Activated B cell treated with CpG ODN at 0.5 μM for 24 hours (primary cell): ENCODE data around the gene MLLT1. TPM values are rescaled to one million over a fixed set of nuclear protein-coding genes. Genes with fewer than 3 reads are reported as not detected.

ENCODE experiments used
- ATAC-seq: fragments of 200-7000 bp; cut with Tn5 transposase; one replicate; pipeline ENCODE4 v1.10.0; 2021; ENCODE audit warnings: low read depth, mild to moderate bottlenecking, moderate library complexity
- CTCF ChIA-PET: fragments of 350-600 bp; sonication (Branson Sonifier 250); formaldehyde crosslinking; loops from one replicate; lab custom pipeline; 2021; ENCODE audit warnings: antibody characterized with exemption; lab: Charles Lee
- POLR2A ChIA-PET: fragments of 350-600 bp; sonication (Branson Sonifier 250); formaldehyde crosslinking; loops from one replicate; lab custom pipeline; 2021; ENCODE audit warnings: antibody characterized with exemption; lab: Charles Lee
- DNase-seq: peaks from one replicate; pipeline ENCODE4 v3.0.0; 2022
- H3K27ac Mint-ChIP-seq: one replicate; pipeline ENCODE4 v1.8.0; 2020; ENCODE audit warnings: mixed read lengths
- H3K27me3 Mint-ChIP-seq: one replicate; pipeline ENCODE4 v1.8.0; 2021; ENCODE audit warnings: mixed read lengths
- H3K36me3 Mint-ChIP-seq: one replicate; pipeline ENCODE4 v1.8.0; 2021; ENCODE audit warnings: low read depth, mixed read lengths
- H3K4me1 Mint-ChIP-seq: one replicate; pipeline ENCODE4 v1.8.0; 2021; ENCODE audit warnings: mixed read lengths
- H3K4me3 Mint-ChIP-seq: one replicate; pipeline ENCODE4 v1.8.0; 2020; ENCODE audit warnings: mild to moderate bottlenecking, mixed read lengths
- H3K9me3 Mint-ChIP-seq: one replicate; pipeline ENCODE4 v1.8.0; 2020; ENCODE audit warnings: mixed read lengths
- CTCF ChIP-seq: fragments of 200-600 bp; IDR thresholded peaks from one replicate; pipeline ENCODE4 v1.8.0; 2022; ENCODE audit warnings: antibody characterized with exemption, mild to moderate bottlenecking
- intact Hi-C: fragments of 100-400 bp; cut with micrococcal nuclease; formaldehyde crosslinking; loops from one replicate; pipeline ENCODE4 v1.15.1; 2024
- total RNA-seq: library from RNA; stranded (reverse); gene quantifications from 2 replicates; pipeline ENCODE4 v1.2.3, GENCODE V29; 2022

MLLT1 gene
- total RNA-seq, 1 donor from 2014 or later = 41.3 TPM

GRCh38 chr19:6210721-6211600 lies 68.8 kb downstream of the MLLT1 start:
- intact Hi-C loops = no loop called here
- CTCF ChIA-PET = no interaction called here

GRCh38 chr19:6210091-6210490 lies 69.7 kb downstream of the MLLT1 start:
- no peak overlapping the region for H3K27ac Mint-ChIP-seq
- no peaks in the 10 kb centered on the region for H3K4me1 Mint-ChIP-seq
- no peaks in the 10 kb centered on the region for H3K27me3 Mint-ChIP-seq
- ChIA-PET CTCF (no interaction called here), POLR2A (no interaction called here)
- TF ChIP-seq CTCF = no peak
- H3K9me3 Mint-ChIP-seq = no peaks in the 10 kb centered on the region
- no peak overlapping the region for H3K4me3 Mint-ChIP-seq
- DNase-seq (no peak), ATAC-seq (no peak)
- H3K36me3 Mint-ChIP-seq = peaks cover 18% of the 10 kb centered on the region
- intact Hi-C loops = no loop called here

More at GRCh38 chr19:6210721-6211600, 68.8 kb downstream of the MLLT1 start:
- no peak overlapping the region for H3K4me3 Mint-ChIP-seq
- H3K4me1 Mint-ChIP-seq = no peaks in the 10 kb centered on the region
- H3K36me3 Mint-ChIP-seq = peaks cover 18% of the 10 kb centered on the region
- no peak overlapping the region for H3K27ac Mint-ChIP-seq
- no peaks in the 10 kb centered on the region for H3K27me3 Mint-ChIP-seq
- POLR2A ChIA-PET = no interaction called here
- no peak for TF ChIP-seq CTCF
- ATAC-seq (no peak), DNase-seq (no peak)
- H3K9me3 Mint-ChIP-seq = no peaks in the 10 kb centered on the region

GRCh38 chr19:6209680-6210079 lies 70.1 kb downstream of the MLLT1 start:
- CTCF ChIA-PET = interaction anchor here (1.3 kb wide), 1 partner anchor 8 kb away, joined by 3 read pairs; no protein-coding TSS in a partner anchor

GRCh38 chr19:6209233-6209632 lies 70.5 kb downstream of the MLLT1 start:
- ATAC-seq = no peak
- POLR2A ChIA-PET = no interaction called here
- H3K27ac Mint-ChIP-seq = no peak overlapping the region

More at GRCh38 chr19:6209680-6210079, 70.1 kb downstream of the MLLT1 start:
- no peak for TF ChIP-seq CTCF
- DNase-seq = no peak
- H3K27me3 Mint-ChIP-seq = no peaks in the 10 kb centered on the region
- peaks cover 18% of the 10 kb centered on the region for H3K36me3 Mint-ChIP-seq
- no peak overlapping the region for H3K27ac Mint-ChIP-seq
- POLR2A ChIA-PET = no interaction called here
- no peaks in the 10 kb centered on the region for H3K4me1 Mint-ChIP-seq
- no peak overlapping the region for H3K4me3 Mint-ChIP-seq
- intact Hi-C loops = no loop called here
- H3K9me3 Mint-ChIP-seq = no peaks in the 10 kb centered on the region
- ATAC-seq = no peak

More at GRCh38 chr19:6209233-6209632, 70.5 kb downstream of the MLLT1 start:
- no peak overlapping the region for H3K4me3 Mint-ChIP-seq
- no peaks in the 10 kb centered on the region for H3K9me3 Mint-ChIP-seq
- DNase-seq = no peak
- CTCF ChIA-PET = interaction anchor here (1.3 kb wide), 1 partner anchor 9 kb away, joined by 3 read pairs; no protein-coding TSS in a partner anchor
- intact Hi-C loops = no loop called here
- H3K4me1 Mint-ChIP-seq = peaks cover 2% of the 10 kb centered on the region
- no peak for TF ChIP-seq CTCF
- no peaks in the 10 kb centered on the region for H3K27me3 Mint-ChIP-seq
- H3K36me3 Mint-ChIP-seq = peaks cover 18% of the 10 kb centered on the region
